NCI-H1694 (cell line): ENCODE results near the gene PKN2.
A peak's percentile ranks its signal among the peaks of the same experiment; 100 is the strongest.
"Not testable (repeated sequence)": the region's sequence is repeated elsewhere in the genome, so short reads cannot be mapped to it uniquely, and the experiment has no call there.

Experiments
- DNase-seq: peaks from one replicate; lab custom pipeline; 2025; lab: John Stamatoyannopoulos, UW

PKN2 gene

DNA sequence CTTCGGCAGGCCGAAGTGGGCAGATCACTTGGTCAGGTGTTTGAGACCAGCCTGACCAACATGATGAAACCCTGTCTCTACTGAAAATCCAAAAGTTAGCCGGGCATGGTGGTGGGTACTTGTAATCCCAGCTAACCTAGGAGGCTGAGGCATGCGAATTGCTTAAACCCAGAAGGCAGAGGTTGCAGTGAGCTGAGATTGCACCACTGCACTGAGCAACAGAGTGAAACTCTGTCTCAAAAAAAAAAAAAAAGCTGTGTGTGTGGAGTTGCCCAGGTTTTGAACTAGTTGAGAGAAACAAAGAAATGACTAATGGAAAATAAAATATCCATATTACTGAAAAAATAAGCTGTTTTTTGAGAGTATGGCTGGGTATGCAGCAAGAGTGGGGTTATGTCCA, 107.1 kb downstream of the PKN2 start:
- DNase-seq: no peak

DNA sequence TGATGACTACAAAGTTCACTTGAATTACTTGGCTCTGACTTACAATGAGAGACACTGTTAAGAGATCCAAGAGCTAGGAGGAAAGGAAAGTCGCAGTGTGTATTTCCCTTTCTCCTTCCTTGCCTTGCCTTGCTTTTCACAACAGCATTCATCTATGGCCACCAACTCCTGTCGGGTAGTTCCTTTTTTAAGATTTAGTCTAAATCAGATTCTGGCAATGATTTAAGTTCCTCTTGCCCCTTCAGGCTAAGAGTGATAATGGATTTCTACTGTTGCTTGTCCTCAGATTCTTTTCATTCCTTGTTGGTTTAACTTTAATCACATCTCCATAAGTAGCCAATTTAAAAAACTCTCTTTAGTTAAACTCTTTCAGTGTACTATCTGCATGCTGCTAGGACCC, 115.4 kb downstream of the PKN2 start:
- no peak for DNase-seq

DNA sequence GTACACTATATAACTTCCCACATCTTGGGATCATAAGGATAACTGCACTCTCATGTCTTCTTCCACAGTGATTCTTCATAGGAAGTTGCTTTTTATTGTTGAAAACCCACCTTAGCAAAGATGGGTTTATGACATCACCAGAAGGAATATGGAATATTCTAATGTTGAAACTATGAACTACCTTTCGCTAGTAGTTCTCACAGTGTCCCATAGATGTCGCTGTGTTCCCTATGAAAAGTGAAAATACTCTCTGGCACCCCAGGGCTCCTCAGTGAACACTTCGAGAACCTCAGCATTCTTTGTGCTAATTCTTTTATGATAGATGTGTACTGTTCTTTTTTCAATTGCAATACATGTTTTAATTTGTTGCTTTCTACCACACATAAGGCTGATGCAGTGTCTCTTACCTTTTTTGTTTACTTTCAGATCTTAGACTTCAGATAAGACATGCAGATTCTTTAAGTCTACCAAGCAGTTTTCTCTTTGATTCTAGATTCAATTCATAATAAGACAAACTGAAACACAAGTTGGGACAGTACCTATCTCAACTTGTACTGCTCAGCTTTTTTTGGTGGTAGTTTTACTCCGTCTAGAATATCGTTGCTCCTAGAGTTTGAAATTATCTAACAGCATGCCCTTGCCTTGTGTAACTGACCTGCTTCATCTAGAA, 116.4 kb downstream of the PKN2 start:
- peak; percentile 21 for DNase-seq

DNA sequence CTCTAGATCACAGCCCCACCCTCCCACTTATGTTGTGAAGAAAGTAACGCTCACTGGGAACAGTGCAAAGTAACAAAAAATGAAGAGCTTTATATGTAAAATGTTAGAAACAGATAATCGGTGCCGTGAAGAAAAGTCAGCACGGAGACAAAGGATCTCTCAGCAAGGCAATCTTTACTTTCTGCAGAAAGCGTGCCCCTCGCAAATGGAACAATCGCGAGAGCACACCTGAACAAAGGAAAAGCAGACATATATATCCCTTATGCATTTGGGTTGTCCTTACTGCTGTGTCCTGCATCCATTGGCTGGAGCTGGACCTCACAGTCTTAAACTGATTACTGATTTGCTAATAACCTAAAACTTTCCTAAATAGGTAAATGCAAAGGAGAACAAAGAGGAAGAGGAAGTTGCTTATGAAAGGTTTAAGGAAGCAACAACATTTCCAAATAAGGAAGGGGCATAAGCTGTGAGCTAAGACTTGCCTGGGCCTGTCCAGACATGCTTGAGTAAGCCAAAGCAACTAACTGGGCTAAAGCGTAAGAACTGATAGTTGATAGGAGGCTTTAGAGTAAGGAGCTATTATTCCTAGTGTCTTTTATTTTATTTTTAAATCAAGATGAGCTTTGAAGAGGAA, 117.6 kb downstream of the PKN2 start:
- no peak for DNase-seq

DNA sequence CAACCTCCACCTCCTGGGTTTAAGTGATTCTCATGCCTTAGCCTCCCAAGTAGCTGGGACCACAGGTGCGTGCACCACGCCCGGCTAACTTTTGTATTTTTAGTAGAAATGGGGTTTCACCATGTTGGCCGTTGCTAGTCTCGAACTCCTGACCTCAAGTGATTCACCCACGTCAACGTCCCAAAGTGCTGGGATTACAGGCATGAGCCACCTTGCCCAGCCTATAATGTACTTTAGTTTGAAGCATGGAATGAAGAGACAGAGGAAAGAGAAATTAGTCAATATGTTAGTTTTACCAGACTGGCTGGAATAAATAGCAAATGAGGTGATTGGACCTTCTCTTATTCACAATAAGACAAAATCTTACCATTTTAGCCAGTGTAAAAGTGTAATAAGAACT, 118.3 kb downstream of the PKN2 start:
- no peak for DNase-seq

- DNase-seq: no peak
Measured at GRCh38 chr1:88802950-88803349, 118.9 kb downstream of the PKN2 start.

- DNase-seq: no peak
Measured at GRCh38 chr1:88803444-88803843, 119.4 kb downstream of the PKN2 start.

- no peak for DNase-seq
Measured at GRCh38 chr1:88812366-88812765, 128.3 kb downstream of the PKN2 start.

GRCh38 chr1:88813471-88813870, 129.4 kb downstream of the PKN2 start:
- no peak for DNase-seq

GRCh38 chr1:88819642-88820041, 135.6 kb downstream of the PKN2 start:
- not testable (repeated sequence) for DNase-seq

- no peak for DNase-seq
Measured at GRCh38 chr1:88825721-88826120, 141.6 kb downstream of the PKN2 start.

- DNase-seq: no peak
Measured at GRCh38 chr1:88847643-88848042, 163.6 kb downstream of the PKN2 start.

DNA sequence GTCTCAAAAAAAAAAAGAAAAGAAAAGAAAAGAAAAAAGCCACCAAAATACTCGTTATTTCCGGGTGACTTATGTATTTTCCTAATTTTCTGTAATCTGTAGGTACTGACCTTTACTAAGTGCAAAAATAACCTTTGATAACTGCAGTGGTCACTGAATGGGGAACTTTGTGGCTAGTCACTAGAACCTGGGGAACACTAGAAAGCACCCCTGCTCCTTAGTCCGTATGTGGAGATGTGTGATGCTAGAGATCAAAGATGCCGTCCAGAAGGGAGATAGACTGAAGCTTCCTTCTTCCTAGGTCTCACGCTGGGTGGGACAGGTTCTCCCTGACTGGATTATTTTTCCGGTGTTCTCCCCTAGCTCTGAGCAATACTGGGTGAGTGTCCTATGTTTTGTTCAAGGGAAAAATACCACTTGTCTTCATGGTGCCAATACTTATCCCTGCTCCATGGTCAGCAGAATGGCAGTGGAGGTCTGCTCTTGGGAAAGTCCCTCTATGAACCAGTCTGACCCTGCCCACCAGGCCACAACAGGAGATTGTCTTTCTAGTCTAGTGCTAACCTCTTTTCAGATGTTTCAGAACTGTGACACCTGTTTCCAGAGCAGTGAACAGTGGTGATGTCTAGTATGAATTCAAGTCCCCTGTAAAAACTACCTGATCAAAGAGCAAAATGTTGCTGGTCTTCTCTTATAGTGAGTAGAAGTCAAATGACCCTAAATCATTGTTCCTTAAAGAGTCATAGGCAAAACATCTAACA, 167.4 kb downstream of the PKN2 start:
- no peak for DNase-seq

DNA sequence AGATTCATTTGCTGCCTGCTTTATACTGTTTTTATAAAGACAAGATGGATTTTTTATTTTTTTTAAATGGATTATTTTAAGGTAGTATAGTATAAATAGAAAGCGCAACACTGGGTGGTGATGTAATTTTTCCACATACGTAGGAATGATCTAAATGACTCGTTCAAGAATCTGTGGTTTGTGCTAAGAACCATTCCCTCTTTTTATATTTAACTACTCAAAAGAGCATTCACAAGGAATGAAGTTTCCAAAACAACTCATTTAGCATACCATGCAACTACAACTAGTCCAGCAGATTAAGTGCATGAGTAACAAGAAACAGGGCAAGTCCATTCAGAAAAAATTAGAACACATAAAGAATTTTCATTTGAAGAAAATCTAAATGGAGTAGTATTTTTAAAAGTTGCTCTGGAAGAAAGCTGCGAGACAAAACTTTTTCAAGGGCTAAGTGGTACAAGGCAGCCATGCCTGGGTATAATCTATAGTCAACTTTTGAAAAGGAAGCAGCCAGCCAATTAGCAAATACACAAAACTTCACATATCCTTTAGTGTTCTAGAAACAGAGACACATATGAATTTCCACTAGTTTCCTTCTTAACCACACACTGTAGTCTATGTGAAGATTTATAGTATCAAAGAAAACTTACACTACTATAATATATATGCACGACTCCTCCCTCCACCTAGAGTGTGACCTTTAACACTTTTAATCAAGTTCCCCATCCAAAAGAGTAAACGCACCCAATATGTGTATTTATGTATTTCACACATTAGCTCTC, 183.9 kb downstream of the PKN2 start:
- no peak for DNase-seq

DNA sequence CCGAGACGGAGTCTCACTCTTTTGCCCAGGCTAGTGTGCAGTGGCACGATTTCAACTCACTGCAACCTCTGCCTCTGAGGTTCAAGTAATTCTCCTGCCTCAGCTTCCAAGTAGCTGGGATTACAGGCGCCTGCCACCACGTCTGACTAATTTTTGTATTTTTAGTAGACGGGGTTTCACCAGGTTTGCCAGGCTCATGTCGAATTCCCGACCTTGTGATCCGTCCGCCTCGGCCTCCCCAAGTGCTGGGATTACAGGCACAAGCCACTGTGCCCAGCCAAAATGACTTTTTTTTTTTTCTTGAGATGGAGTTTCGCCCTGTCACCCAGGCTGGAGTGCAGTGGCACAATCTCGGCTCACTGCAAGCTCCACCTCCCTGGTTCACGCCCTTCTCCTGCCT, 185.6 kb downstream of the PKN2 start:
- DNase-seq: not testable (repeated sequence)

GRCh38 chr1:88873737-88874349, 189.8 kb downstream of the PKN2 start:
- DNase-seq: no peak

DNA sequence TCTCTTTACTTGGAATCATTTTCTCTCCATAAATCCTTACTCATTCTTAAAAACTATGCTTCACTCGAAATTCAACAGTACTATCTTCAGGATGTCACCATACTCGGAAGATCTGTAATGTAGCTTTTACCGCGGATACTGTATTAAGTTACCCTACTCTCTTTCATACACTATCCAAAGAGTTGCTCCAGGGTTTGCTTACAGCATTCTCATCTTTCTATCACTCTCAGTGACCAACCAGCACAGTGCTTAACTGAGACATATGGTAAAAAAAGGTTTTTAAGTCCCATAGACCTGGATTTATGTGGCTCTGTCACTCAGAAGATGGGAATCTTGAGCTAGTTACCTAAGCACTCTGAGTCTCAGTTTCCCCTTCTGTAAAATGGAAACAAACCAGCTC, 191.5 kb downstream of the PKN2 start:
- DNase-seq: no peak

DNA sequence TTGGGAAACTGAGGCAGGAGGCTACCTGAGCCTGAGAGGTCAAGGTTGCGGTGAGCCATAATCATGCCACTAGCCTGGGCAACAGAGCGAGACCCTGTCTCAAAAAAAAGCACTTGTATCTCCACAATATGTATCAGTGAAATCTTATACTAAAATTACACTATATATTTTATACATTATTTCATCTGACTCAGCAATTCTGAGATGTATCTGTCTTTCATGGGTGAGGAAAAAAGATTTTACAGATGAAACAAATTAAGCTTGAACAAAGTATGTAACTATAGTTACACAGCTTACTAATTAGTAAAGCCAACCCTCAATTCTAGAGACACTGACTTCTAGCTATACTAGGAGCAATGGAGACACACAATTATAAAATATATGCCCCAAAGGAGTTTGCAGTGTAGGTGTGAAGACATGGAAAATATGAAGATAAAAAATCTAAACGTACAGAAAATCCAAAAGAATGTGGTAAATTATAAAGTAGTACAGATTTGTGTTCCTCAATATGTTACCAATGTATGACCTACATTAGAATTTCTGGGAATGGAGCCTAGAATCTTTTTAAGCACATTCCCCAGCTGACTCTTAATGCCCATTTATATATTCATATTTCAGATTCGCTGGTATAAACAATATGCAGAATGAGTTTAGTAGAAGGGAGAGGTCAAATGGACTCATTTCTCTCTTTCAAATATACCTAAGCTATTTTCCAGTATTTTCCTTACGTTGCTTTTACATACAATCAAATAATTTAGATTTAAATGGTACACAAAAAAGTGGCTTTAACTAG, 192.7 kb downstream of the PKN2 start:
- DNase-seq: no peak

GRCh38 chr1:88877382-88877825, 193.3 kb downstream of the PKN2 start:
- DNase-seq: no peak

DNA sequence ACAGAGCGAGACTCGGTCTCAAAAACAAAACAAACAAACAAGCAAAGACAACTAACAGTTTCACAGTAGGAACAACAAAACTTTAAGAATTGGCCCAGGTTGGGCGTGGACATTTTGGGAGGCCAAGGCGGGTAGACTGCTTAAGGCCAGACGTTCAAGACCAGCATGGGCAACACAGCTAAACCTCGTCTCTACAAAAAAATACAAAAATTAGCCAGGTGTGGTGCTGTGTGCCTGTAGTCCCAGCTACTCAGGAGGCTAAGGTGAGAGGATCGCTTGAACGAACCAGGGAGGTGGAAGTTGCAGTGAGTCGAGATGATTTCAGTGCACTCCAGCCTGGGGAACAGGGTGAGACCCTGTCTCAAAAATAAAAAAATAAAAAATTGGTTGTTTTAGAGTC, 193.8 kb downstream of the PKN2 start:
- DNase-seq: no peak

- no peak for DNase-seq
Measured at GRCh38 chr1:88878731-88879130, 194.7 kb downstream of the PKN2 start.
